Omental fat pad (tissue), 4 donors: Measurements from ENCODE around the gene DENND1A. TPM values are rescaled to one million over a fixed set of nuclear protein-coding genes. Genes with fewer than 3 reads are reported as not detected.
"Not testable (repeated sequence)": the region's sequence is repeated elsewhere in the genome, so short reads cannot be mapped to it uniquely, and the experiment has no call there.

Experiments used
- ATAC-seq: fragments of 150-250 bp; one replicate; pipeline ENCODE4 v1.9.1; 2016; ENCODE audit warnings: mild to moderate bottlenecking, moderate library complexity; ENCODE audit not compliant: low FRiP score
- DNase-seq: peaks from one replicate; pipeline ENCODE4 v3.0.0-alpha.2; 2019; ENCODE audit warnings: low spot score
- CTCF ChIP-seq, 3 donors: fragments of 450-650 bp; IDR thresholded peaks; one replicate each; pipeline ENCODE4 v1.5.1; 2016 to 2017; ENCODE audit warnings: antibody characterized with exemption in 3 of 3, mild to moderate bottlenecking in 3 of 3, moderate library complexity in 2 of 3
- total RNA-seq, 4 donors: library from RNA; depleted of rRNA; stranded (reverse); fragments of >200 nt; gene quantifications; one replicate each; pipeline ENCODE4 v1.1.0, GENCODE V29; 2016

DENND1A gene
- total RNA-seq, 4 donors from 2014 or later, result 15.2 to 22.8 (median 20.7) TPM

DNA sequence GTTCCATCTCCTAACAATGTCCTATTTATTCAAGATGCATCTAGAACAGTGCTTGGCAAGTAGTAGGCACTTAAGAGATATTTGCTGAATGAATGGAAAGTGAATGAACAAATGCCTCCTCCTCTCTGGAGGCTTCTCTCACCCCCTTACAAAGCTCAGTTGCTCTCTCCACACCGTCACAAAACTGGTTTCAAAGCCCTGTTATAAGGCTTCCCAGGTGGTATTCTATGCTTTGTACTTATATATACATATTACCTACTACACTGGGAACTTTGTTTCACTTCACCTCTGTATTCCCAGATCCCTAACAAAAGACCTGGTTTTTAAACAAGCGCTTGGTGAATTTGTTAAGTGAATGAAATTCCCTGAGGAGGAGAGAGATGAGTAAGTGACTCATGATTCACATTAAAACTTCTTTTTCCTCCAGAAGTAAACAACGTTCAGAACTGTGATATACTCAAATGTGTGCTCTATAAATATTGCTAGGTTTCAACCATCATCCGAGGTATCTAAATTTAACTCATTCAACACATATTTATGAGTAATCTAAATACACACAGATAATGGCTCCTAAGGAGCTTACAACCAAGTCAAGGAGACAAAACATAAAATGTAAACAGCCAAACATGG is 36.0 kb downstream of the DENND1A start:
- no peak for DNase-seq
- TF ChIP-seq CTCF (IDR thresholded peaks at IDR 0.05), result no peak
- ATAC-seq, result no peak

DNA sequence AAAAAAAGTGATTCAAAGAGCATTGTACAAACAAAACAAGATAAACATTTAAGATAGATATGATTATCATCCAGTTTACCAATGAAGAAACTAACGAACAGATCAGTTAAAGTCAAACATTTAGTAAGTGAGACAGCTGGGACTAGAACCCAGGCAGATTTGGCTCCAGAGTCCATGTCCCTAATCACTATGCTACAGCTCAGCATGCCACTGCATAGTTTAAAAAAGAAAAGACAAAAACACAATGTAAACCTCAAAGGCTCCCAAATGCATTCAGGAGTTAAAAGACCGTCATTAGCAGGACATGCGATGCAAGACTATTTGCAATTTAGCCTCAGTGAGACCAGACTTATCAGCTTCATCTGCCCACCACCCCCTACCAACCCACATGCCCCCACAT is 36.8 kb downstream of the DENND1A start:
- TF ChIP-seq CTCF (IDR thresholded peaks at IDR 0.05), result no peak
- ATAC-seq, result no peak

GRCh38 chr9:123887837-123888236 is 42.1 kb downstream of the DENND1A start:
- TF ChIP-seq CTCF (IDR thresholded peaks at IDR 0.05), result no peak
- no peak for DNase-seq
- no peak for ATAC-seq

More for the DNA sequence above, 36.8 kb downstream of the DENND1A start:
- no peak for DNase-seq

DNA sequence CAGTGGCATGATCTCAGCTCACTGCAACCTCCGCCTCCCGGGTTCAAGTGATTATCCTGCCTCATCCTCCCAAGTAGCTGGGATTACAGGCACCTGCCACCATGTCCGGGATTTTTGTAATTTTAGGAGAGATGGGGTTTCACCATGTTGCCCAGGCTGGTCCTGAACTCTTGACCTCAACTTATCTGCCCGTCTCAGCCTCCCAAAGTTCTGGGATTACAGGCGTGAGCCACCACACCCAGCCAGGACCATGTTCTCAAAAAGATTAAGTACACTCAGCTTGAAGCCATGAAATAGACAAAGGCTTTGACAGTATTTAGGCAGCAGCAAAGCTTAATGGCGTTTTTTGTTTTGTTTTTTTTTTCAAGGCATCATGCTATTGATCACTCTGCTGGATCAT is 44.1 kb downstream of the DENND1A start:
- not testable (repeated sequence) for DNase-seq, ATAC-seq

- ATAC-seq (no peak), DNase-seq (no peak)
- TF ChIP-seq CTCF (IDR thresholded peaks at IDR 0.05), result no peak
Measured at GRCh38 chr9:123883634-123884033, 46.3 kb downstream of the DENND1A start.

GRCh38 chr9:123881604-123882003 is 48.3 kb downstream of the DENND1A start:
- no peak for TF ChIP-seq CTCF (IDR thresholded peaks at IDR 0.05)
- DNase-seq, result no peak
- no peak for ATAC-seq

- ATAC-seq (no peak), DNase-seq (no peak)
- no peak for TF ChIP-seq CTCF (IDR thresholded peaks at IDR 0.05)
Measured at GRCh38 chr9:123880420-123880819, 49.5 kb downstream of the DENND1A start.
